GM10266 (cell line): ENCODE measurements around the gene IL18BP.

Source experiments
- DNase-seq: peaks from one replicate; pipeline ENCODE4 v3.0.0; 2012; ENCODE audit errors: extremely low spot score
- CTCF ChIP-seq: IDR thresholded peaks from 2 replicates; pipeline ENCODE4 v1.5.1; 2012; ENCODE audit warnings: mild to moderate bottlenecking, low read depth; ENCODE audit not compliant: control insufficient read depth, insufficient read depth; ENCODE audit errors: missing control alignments

The IL18BP gene

DNA sequence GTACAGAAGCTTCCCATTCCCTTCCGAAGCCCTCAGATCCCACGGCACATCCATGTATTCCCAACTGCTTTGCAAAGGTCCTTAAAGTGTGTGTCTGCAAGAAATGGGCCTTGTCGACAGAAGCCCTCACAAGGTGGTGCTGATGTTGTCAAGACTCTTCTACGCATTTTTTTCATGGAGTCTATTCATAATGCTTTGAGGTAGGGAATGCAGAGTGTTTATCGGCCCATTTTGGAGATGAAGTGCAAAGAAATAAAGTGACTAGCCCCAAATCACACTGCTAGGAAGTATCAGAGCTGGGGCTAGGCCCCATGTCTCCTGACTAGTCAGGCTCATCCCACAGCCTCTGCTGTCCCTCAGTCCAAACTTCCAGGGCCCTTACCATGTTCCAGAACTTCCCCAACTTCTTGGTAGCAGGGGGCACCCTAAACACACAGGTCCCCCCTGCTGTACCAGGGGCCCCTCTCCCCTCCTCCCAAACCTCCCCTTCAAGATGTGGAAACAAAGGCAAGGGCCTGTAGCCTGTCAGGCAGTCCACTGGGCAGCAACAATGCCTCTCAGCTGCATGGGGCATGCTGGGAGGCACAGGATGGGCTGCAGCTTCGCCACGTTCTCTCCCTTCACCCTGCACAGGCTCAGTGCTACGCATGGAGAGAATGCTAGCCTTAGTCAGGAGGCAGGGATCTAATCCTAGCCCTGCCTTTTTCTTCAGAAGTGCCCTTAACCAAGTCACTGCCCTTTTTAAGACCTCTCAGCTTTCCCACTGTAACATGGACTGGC, 7.8 kb downstream of the IL18BP start:
- no peak for DNase-seq
- no peak for TF ChIP-seq CTCF

DNA sequence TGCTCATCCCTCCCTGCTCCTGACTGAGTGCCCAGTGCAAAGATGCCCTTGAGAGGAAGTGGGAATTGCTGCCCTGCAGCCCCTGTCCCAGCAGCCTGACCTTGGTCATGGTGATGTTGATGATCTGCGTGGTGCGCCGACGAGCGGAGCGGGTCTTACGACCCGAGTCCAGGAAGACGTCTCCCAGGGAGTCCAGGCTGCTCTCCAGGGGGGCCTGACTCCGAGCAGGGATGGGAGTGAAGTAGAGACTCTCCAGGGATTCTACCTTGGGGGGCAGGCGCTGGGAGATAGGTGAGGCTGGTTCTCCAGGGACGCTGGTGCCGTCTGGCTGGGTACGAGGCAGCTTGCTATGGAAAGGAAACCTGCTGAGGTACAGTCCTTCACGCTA, 8.4 kb downstream of the IL18BP start:
- TF ChIP-seq CTCF = no peak
- no peak for DNase-seq

DNA sequence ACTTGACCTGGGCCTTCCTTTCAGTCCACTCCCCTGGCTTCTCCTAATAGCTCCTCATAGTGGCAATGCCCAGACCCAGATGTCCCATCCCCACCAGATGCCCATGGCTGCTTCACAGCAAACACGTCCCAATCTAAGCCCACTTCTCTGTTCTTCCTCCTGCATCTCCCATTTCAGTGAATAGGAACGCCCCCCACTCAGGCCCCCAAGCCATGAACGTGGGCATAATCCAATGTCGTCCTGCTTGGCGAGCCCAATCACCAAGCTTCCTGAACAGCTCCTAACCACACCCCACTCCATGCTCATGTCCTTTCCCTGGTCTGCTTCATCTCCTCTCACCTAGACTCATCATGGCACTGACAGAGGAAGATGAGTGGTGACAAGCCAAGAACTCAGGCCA, 8.9 kb downstream of the IL18BP start:
- DNase-seq = no peak
- no peak for TF ChIP-seq CTCF

GRCh38 chr11:72008728-72009127, 10.0 kb downstream of the IL18BP start:
- TF ChIP-seq CTCF = no peak
- no peak for DNase-seq

GRCh38 chr11:72009156-72009555, 10.4 kb downstream of the IL18BP start:
- no peak for TF ChIP-seq CTCF
- no peak for DNase-seq

GRCh38 chr11:72010529-72011233, 12.0 kb downstream of the IL18BP start:
- DNase-seq = no peak
- no peak for TF ChIP-seq CTCF

DNA sequence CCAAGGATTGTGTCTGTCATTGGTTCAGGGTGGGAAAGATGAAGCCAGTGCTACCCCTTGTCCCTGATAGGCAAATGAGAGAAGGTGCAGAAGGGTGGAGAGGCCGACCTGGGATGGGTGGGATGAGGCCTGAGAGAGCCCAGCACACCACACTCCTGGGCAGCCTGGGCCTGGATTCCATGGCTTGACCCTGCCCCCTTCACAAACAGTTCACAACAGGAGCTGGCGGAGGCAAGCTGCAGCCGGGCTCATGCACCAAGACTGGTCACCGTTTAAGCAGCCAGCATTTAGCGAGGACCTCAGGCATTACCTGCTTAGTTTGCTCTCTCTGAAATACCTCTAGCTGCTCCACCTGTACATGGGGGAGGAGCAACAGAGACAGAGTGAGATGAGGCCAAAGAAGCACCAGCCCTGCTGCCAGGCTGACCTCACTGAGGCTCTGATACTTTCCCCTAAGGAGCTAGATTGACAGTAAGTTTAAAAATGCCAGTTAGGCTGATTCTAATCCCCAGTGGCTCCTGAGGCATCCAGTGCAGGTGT, 13.5 kb downstream of the IL18BP start:
- DNase-seq = no peak
- no peak for TF ChIP-seq CTCF
